OCI-LY1 (cell line): Measurements from ENCODE around the gene PAFAH1B2.

Experiments used
- H2AFZ ChIP-seq: fragments of 200-600 bp; sonication (generic), shearing (Covaris generic); 2 replicates; pipeline ENCODE4 v1.6.0; 2014; ENCODE audit warnings: antibody characterized with exemption, mild to moderate bottlenecking, low read length
- H3F3A ChIP-seq: fragments of 200-600 bp; sonication (generic), shearing (Covaris generic); 2 replicates; pipeline ENCODE4 v1.6.0; 2014; ENCODE audit warnings: mild to moderate bottlenecking, antibody characterized with exemption, low read length, moderate library complexity; ENCODE audit not compliant: insufficient read depth
- H3K27ac ChIP-seq: fragments of 200-600 bp; sonication (generic); 2 replicates; pipeline ENCODE4 v1.5.1; 2014; ENCODE audit warnings: low read length, mixed run types, mild to moderate bottlenecking, low read depth; ENCODE audit not compliant: poor library complexity, severe bottlenecking
- H3K27me3 ChIP-seq: fragments of 200-600 bp; sonication (generic); 2 replicates; pipeline ENCODE4 v1.6.0; 2014; ENCODE audit warnings: antibody characterized with exemption, mild to moderate bottlenecking, low read length, moderate library complexity; ENCODE audit not compliant: insufficient read depth
- H3K36me3 ChIP-seq: fragments of 200-600 bp; sonication (generic); 2 replicates; pipeline ENCODE4 v1.6.1; 2014; ENCODE audit warnings: mild to moderate bottlenecking, antibody characterized with exemption, low read length, moderate library complexity, mixed read lengths; ENCODE audit not compliant: insufficient read depth
- H3K4me1 ChIP-seq: fragments of 200-600 bp; sonication (generic); 2 replicates; pipeline ENCODE4 v1.5.1; 2014; ENCODE audit warnings: mild to moderate bottlenecking, low read length, moderate library complexity; ENCODE audit not compliant: insufficient read depth, severe bottlenecking
- H3K4me2 ChIP-seq: fragments of 200-600 bp; sonication (generic), shearing (Covaris generic); 2 replicates; pipeline ENCODE4 v1.6.1; 2014; ENCODE audit warnings: low read length
- H3K4me3 ChIP-seq: fragments of 200-600 bp; sonication (generic); 2 replicates; pipeline ENCODE4 v1.5.1; 2014; ENCODE audit warnings: low read length, low read depth, mild to moderate bottlenecking, mixed read lengths; ENCODE audit not compliant: poor library complexity, severe bottlenecking
- H3K79me2 ChIP-seq: fragments of 200-600 bp; shearing (Covaris generic); 2 replicates; pipeline ENCODE4 v1.6.1; 2016; ENCODE audit warnings: mixed run types, low read length, mixed read lengths; ENCODE audit not compliant: insufficient read depth
- H3K9ac ChIP-seq: fragments of 200-600 bp; sonication (generic), shearing (Covaris generic); 2 replicates; pipeline ENCODE4 v1.6.1; 2014; ENCODE audit warnings: mild to moderate bottlenecking, low read length, mixed read lengths
- H3K9me2 ChIP-seq: fragments of 200-600 bp; sonication (generic), shearing (Covaris generic); 2 replicates; pipeline ENCODE4 v1.6.1; 2014; ENCODE audit warnings: low read depth, mild to moderate bottlenecking, low read length, mixed read lengths
- H3K9me3 ChIP-seq: fragments of 200-600 bp; shearing (Covaris generic); 2 replicates; pipeline ENCODE4 v1.6.1; 2014; ENCODE audit warnings: low read length, mixed read lengths
- H4K20me1 ChIP-seq: fragments of 200-600 bp; sonication (generic), shearing (Covaris generic); 2 replicates; pipeline ENCODE4 v1.6.0; 2016; ENCODE audit warnings: mild to moderate bottlenecking, low read length; ENCODE audit not compliant: insufficient read depth
- EZH2 ChIP-seq: fragments of 200-600 bp; sonication (generic), shearing (Covaris generic); IDR thresholded peaks from 2 replicates; pipeline ENCODE4 v1.8.0; 2017; ENCODE audit warnings: borderline replicate concordance, mixed run types, mild to moderate bottlenecking, antibody characterized with exemption, low read length, moderate library complexity, mixed read lengths
- TF ChIP-seq, protein P1 (sequence below): fragments of 200-600 bp; sonication (generic), shearing (Covaris generic); IDR thresholded peaks from 2 replicates; pipeline ENCODE4 v1.5.1; 2017; ENCODE audit warnings: mild to moderate bottlenecking, antibody characterized with exemption, low read length, moderate library complexity, mixed read lengths

Gene PAFAH1B2

GRCh38 chr11:117220568-117220967, 76.5 kb downstream of the PAFAH1B2 start:
- H3K36me3 ChIP-seq: peaks cover 66% of the 10 kb centered on the region
- H2AFZ ChIP-seq: no peak overlapping the region
- H3K4me2 ChIP-seq: no peak overlapping the region
- no peaks in the 10 kb centered on the region for H3K9me3 ChIP-seq
- no peak for TF ChIP-seq EZH2
- TF ChIP-seq, protein P1, sequence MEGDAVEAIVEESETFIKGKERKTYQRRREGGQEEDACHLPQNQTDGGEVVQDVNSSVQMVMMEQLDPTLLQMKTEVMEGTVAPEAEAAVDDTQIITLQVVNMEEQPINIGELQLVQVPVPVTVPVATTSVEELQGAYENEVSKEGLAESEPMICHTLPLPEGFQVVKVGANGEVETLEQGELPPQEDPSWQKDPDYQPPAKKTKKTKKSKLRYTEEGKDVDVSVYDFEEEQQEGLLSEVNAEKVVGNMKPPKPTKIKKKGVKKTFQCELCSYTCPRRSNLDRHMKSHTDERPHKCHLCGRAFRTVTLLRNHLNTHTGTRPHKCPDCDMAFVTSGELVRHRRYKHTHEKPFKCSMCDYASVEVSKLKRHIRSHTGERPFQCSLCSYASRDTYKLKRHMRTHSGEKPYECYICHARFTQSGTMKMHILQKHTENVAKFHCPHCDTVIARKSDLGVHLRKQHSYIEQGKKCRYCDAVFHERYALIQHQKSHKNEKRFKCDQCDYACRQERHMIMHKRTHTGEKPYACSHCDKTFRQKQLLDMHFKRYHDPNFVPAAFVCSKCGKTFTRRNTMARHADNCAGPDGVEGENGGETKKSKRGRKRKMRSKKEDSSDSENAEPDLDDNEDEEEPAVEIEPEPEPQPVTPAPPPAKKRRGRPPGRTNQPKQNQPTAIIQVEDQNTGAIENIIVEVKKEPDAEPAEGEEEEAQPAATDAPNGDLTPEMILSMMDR: no peak
- H3F3A ChIP-seq: no peaks in the 10 kb centered on the region
- H3K9me2 ChIP-seq: no peaks in the 10 kb centered on the region
- no peaks in the 10 kb centered on the region for H3K4me1 ChIP-seq
- no peak overlapping the region for H3K9ac ChIP-seq
- no peaks in the 10 kb centered on the region for H3K79me2 ChIP-seq
- H3K27ac ChIP-seq: no peak overlapping the region
- H4K20me1 ChIP-seq: no peaks in the 10 kb centered on the region
- H3K27me3 ChIP-seq: no peaks in the 10 kb centered on the region
- no peak overlapping the region for H3K4me3 ChIP-seq

DNA sequence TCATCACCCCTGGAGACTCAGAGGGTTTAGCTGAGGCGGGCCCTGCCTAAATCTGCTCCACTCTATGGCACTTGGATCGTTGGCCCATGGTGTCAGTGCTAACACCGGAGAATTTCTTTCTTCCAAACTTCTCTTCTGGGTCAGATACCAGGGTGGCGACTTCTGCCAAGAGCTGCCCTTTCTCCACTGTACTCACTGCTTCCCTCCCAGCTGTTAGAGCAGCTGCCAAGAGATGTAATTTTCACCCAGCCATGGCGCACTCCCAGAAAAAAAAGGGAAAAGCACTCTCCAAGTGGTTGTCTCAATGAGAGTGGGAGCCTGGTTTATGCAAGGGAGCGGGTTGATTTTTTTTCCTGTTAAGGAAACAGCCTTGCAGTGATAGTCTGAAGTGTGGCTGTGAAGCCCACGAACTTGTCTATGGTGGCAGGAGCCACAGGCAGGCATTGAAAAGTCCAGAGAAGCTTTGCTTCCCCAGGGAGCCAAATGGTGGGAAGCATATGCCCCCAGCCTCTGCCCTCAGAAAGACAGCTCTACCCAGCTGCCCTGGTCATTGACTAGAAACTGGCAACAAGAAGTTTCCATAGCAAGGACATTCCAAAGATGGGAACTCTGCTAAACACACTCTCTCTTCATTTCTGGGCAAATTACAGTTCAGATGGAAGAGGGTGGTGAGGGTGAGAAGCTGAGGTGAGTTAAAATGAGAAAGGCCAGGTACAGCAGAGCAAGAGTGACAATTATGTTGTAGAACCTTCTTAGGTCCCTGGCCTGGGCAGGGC, 77.1 kb downstream of the PAFAH1B2 start:
- no peaks in the 10 kb centered on the region for H3K9me3 ChIP-seq
- H3K27ac ChIP-seq: no peak overlapping the region
- H3F3A ChIP-seq: no peaks in the 10 kb centered on the region
- no peak overlapping the region for H3K9ac ChIP-seq
- no peaks in the 10 kb centered on the region for H4K20me1 ChIP-seq
- H3K4me1 ChIP-seq: no peaks in the 10 kb centered on the region
- peaks cover 70% of the 10 kb centered on the region for H3K36me3 ChIP-seq
- H3K9me2 ChIP-seq: no peaks in the 10 kb centered on the region
- H3K79me2 ChIP-seq: no peaks in the 10 kb centered on the region
- TF ChIP-seq EZH2: no peak
- TF ChIP-seq, protein P1: no peak
- H3K27me3 ChIP-seq: no peaks in the 10 kb centered on the region
- no peak overlapping the region for H2AFZ ChIP-seq
- no peak overlapping the region for H3K4me2 ChIP-seq
- H3K4me3 ChIP-seq: no peak overlapping the region

GRCh38 chr11:117221775-117222517, 77.9 kb downstream of the PAFAH1B2 start:
- Histone ChIP-seq H3F3A (no peaks in the 10 kb centered on the region), H3K4me1 (no peaks in the 10 kb centered on the region), H3K79me2 (no peaks in the 10 kb centered on the region), H2AFZ (no peak overlapping the region), H3K4me2 (no peak overlapping the region), H3K9me3 (no peaks in the 10 kb centered on the region), H3K36me3 (peaks cover 70% of the 10 kb centered on the region), H4K20me1 (no peaks in the 10 kb centered on the region), H3K9ac (no peak overlapping the region), H3K9me2 (no peaks in the 10 kb centered on the region), H3K27ac (no peak overlapping the region), H3K27me3 (no peaks in the 10 kb centered on the region), H3K4me3 (no peak overlapping the region)
- TF ChIP-seq EZH2: no peak
- TF ChIP-seq, protein P1: no peak
